ENCODE data around the gene PTK6. TPM values are rescaled to one million over a fixed set of nuclear protein-coding genes. Genes with fewer than 3 reads are reported as not detected.
"Not testable (repeated sequence)": the region's sequence is repeated elsewhere in the genome, so short reads cannot be mapped to it uniquely, and the experiment has no call there.

Gene PTK6
- total RNA-seq, 2 experiments from 2014 or later: 0.35 to 0.38 TPM

GRCh38 chr20:63484651-63485403, 52.3 kb downstream of the PTK6 start:
- peaks cover 22% of the 10 kb centered on the region for H3K27me3 Mint-ChIP-seq (ENCODE audit: low read depth)
- no peaks in the 10 kb centered on the region for H3K36me3 Mint-ChIP-seq (ENCODE audit: low read depth)
- H3K9me3 Mint-ChIP-seq: no peaks in the 10 kb centered on the region
- H3K4me3 Mint-ChIP-seq: no peak overlapping the region
- no peak overlapping the region for H3K27ac Mint-ChIP-seq
- intact Hi-C loops (cut with micrococcal nuclease): no loop called here
- DNase-seq: no peak
- CTCF ChIA-PET: interaction anchor here (0.6 to 1.3 kb wide), 3 partner anchors 11 to 52 kb away, joined by 3 read pairs; no protein-coding TSS in a partner anchor
- no peaks in the 10 kb centered on the region for H3K4me1 Mint-ChIP-seq (ENCODE audit: low read depth)

DNA sequence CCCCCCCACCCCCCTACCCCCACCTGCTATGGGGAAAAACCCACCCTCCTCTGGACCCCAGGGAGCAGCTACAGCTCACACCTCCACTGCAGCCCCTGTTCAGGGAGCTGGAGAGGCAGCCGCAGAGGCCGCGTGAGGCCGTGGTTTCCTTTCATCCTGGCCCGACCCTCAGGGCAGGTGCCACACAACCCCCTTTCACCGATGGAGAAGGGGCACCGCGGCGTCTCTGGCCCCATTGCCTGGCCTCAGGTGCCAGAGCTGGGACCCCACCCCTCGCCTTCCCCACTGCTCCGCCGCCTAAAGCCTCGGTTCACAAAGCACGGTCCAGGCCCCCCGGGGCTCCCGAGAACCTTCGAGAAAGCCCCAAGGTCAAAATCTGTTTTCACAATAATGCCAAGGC, 52.9 kb downstream of the PTK6 start:
- Mint-ChIP-seq H3K27ac (no peak overlapping the region), H3K4me3 (no peak overlapping the region), H3K4me1 (ENCODE audit: low read depth) (no peaks in the 10 kb centered on the region), H3K36me3 (ENCODE audit: low read depth) (no peaks in the 10 kb centered on the region), H3K9me3 (no peaks in the 10 kb centered on the region), H3K27me3 (ENCODE audit: low read depth) (peaks cover 24% of the 10 kb centered on the region)
- no peak for DNase-seq
- CTCF ChIA-PET: interaction anchor here (0.6 to 1.3 kb wide), 3 partner anchors 12 to 52 kb away, joined by 3 read pairs; no protein-coding TSS in a partner anchor
- intact Hi-C loops (cut with micrococcal nuclease): no loop called here

- CTCF ChIA-PET: interaction anchor here (0.7 to 1.3 kb wide), 3 partner anchors 12 to 260 kb away, joined by 3 to 4 read pairs (median 3); no protein-coding TSS in a partner anchor
- no peak for DNase-seq
- H3K27ac Mint-ChIP-seq: no peak overlapping the region
- H3K27me3 Mint-ChIP-seq (ENCODE audit: low read depth): peaks cover 24% of the 10 kb centered on the region
- no peaks in the 10 kb centered on the region for H3K9me3 Mint-ChIP-seq
- no peaks in the 10 kb centered on the region for H3K4me1 Mint-ChIP-seq (ENCODE audit: low read depth)
- H3K4me3 Mint-ChIP-seq: no peak overlapping the region
- H3K36me3 Mint-ChIP-seq (ENCODE audit: low read depth): no peaks in the 10 kb centered on the region
- intact Hi-C loops (cut with micrococcal nuclease): no loop called here
Measured at GRCh38 chr20:63483834-63484233, 53.3 kb downstream of the PTK6 start.

DNA sequence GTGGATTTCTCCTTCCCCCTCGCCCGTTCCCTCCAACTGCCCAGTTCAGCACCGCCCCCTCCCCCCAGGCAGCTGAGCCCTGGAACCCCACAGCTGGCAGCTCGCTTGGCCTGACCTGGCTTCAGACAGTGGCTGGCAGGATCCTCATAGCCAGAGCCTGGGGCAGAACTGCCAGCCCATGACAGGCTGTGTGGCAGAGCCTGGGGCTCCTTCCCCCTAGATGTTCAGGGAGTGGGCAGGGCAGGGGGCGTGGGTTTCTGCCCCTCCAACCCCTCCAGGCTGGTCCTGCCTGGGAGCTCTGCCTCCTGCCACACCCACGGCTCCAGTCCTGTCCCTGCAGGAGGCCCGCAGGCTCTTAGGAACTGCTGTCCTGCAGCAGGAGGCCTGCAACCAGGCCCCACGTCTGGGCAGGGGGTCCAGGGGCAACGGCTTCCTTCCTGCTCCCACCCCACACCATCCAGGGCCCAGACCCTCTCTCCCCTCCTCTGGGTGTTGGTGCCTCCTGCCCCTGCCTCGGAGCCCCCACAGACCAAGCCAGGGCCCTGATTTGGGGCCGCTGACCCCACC, 55.1 kb downstream of the PTK6 start:
- Mint-ChIP-seq H3K9me3 (no peaks in the 10 kb centered on the region), H3K27ac (no peak overlapping the region), H3K36me3 (ENCODE audit: low read depth) (no peaks in the 10 kb centered on the region), H3K27me3 (ENCODE audit: low read depth) (peaks cover 24% of the 10 kb centered on the region), H3K4me3 (no peak overlapping the region), H3K4me1 (ENCODE audit: low read depth) (no peaks in the 10 kb centered on the region)
- no peak for DNase-seq
- CTCF ChIA-PET: no interaction called here
- intact Hi-C loops (cut with micrococcal nuclease): no loop called here

- no peak for DNase-seq
- intact Hi-C loops (cut with micrococcal nuclease): no loop called here
- no peak overlapping the region for H3K4me3 Mint-ChIP-seq
- H3K36me3 Mint-ChIP-seq (ENCODE audit: low read depth): no peaks in the 10 kb centered on the region
- CTCF ChIA-PET: interaction anchor here (0.7 kb wide), 1 partner anchor 41 kb away, joined by 4 read pairs; no protein-coding TSS in a partner anchor
- H3K27me3 Mint-ChIP-seq (ENCODE audit: low read depth): peaks cover 27% of the 10 kb centered on the region
- no peaks in the 10 kb centered on the region for H3K4me1 Mint-ChIP-seq (ENCODE audit: low read depth)
- H3K27ac Mint-ChIP-seq: no peak overlapping the region
- H3K9me3 Mint-ChIP-seq: no peaks in the 10 kb centered on the region
Measured at GRCh38 chr20:63481503-63481902, 55.7 kb downstream of the PTK6 start.

DNA sequence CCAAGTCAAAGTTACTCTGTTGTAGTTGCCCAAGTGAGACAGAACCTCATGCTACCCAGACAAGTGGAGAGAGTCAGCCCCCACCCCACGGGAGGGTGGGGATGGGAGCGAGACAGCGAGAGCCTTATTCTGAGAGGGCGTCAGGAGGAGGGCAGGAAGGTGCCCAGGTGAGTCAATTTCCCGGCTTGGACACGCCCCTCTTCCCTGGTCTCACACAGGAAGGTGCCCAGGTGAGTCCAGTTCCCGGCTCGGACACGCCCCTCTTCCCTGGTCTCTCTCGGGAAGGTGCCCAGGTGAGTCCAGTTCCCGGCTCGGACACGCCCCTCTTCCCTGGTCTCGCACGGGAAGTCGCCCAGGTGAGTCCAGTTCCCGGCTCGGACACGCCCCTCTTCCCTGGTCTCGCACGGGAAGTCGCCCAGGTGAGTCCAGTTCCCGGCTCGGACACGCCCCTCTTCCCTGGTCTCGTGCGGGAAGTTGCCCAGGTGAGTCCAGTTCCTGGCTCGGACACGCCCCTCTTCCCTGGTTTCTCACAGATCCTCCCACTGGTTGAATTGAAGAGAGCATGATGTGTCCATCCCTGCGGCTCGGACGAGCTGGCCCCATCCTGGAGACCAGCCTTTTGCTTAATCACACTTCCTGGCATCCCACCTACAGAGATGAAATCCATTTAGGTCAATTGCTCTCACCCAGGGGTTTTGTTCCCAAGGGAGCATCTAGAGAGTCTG, 57.3 kb downstream of the PTK6 start:
- peaks cover 30% of the 10 kb centered on the region for H3K27me3 Mint-ChIP-seq (ENCODE audit: low read depth)
- DNase-seq; H3K27ac Mint-ChIP-seq; H3K4me3 Mint-ChIP-seq; H3K9me3 Mint-ChIP-seq; H3K4me1 Mint-ChIP-seq (ENCODE audit: low read depth); H3K36me3 Mint-ChIP-seq (ENCODE audit: low read depth); CTCF ChIA-PET: not testable (repeated sequence)
- intact Hi-C loops (cut with micrococcal nuclease): loop anchor here (5.0 kb wide), 1 partner anchor 38 kb away; no protein-coding TSS in a partner anchor

DNA sequence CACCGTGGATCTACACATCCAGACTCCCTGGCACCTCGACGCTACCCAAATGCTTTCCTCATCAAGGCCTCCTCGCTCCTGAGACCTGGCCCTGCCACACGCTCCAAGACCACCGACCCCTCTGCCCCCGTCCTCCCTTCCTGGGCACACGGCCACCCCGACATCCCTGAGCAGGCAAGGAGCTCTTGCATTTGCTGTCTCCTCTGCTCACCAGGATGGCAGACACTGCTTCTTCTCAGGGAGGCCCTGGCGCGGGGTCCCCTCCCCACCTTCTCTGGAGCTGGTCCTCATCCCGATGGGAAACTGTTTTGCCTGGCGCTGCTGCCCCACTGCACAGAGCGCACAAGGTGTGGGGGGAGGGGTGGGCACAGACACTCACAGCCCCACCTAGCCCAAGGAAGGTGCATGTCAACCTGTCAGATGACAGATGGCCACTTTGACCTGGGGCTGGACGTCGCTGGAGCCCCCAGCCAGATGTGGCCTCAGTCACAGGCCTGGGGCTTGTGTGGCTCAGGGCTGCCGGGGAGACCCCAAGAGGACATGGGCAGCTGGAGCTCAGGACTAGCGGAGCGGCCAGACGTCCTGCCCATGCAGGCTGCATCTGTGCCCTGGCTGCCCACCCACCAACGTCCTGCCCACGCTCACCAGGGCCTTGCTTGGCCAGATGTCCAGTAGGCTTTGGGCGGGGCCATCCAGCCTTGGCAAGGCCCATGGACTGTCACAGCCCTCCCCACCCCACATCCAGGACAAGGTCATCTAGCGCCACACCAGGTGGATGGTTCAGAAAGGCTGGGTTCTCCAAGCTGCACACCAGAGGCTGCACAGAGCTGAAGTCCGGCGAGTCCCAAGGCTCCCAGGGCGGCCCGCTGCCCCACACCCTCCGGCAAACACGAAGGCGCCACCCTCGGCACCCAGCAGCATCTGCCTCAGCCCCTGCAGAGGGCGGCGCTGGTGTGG, 58.6 kb downstream of the PTK6 start:
- CTCF ChIA-PET: no interaction called here
- peaks cover 3% of the 10 kb centered on the region for H3K4me1 Mint-ChIP-seq (ENCODE audit: low read depth)
- DNase-seq: no peak
- no peaks in the 10 kb centered on the region for H3K9me3 Mint-ChIP-seq
- no peak overlapping the region for H3K4me3 Mint-ChIP-seq
- peaks cover 36% of the 10 kb centered on the region for H3K27me3 Mint-ChIP-seq (ENCODE audit: low read depth)
- H3K27ac Mint-ChIP-seq: no peak overlapping the region
- intact Hi-C loops (cut with micrococcal nuclease): loop anchor here (5.0 kb wide), 1 partner anchor 36 kb away; no protein-coding TSS in a partner anchor
- H3K36me3 Mint-ChIP-seq (ENCODE audit: low read depth): no peaks in the 10 kb centered on the region

Other genes with a start within 250 kb of the PTK6 start
- gene COL20A1, start 244.2 kb downstream of the PTK6 start, total RNA-seq: under 1 TPM in 1 of 2 experiments, not detected in 1; 0.05 TPM
- not detected for gene CHRNA4, start 176.0 kb downstream of the PTK6 start, total RNA-seq
- gene KCNQ2, start 64.7 kb downstream of the PTK6 start, total RNA-seq: not detected
- gene EEF1A2, start 38.3 kb downstream of the PTK6 start, total RNA-seq: under 1 TPM in 1 of 2 experiments, not detected in 1; 0.12 TPM
- 100 to 1,000 TPM; 189 to 194 TPM for gene PPDPF, start 16.6 kb downstream of the PTK6 start, total RNA-seq
- not detected for gene SRMS, start 10.4 kb upstream of the PTK6 start, total RNA-seq
- under 1 TPM in 1 of 2 experiments, not detected in 1; 0.10 TPM for gene FNDC11, start 16.8 kb upstream of the PTK6 start, total RNA-seq
- 10 to 100 TPM; 20.0 to 20.4 TPM for gene HELZ2, start 36.9 kb upstream of the PTK6 start, total RNA-seq
- 10 to 100 TPM; 16.7 to 18.0 TPM for gene GMEB2, start 89.7 kb upstream of the PTK6 start, total RNA-seq
- 1 to 10 TPM; 6.7 to 7.3 TPM for gene STMN3, start 116.0 kb upstream of the PTK6 start, total RNA-seq
- gene RTEL1, start 120.9 kb upstream of the PTK6 start, total RNA-seq: 10 to 100 TPM; 33.6 to 34.8 TPM
- gene TNFRSF6B, start 159.3 kb upstream of the PTK6 start, total RNA-seq: not detected
- 10 to 100 TPM; 45.6 to 49.2 TPM for gene ARFRP1, start 170.6 kb upstream of the PTK6 start, total RNA-seq
- 10 to 100 TPM; 15.3 to 18.0 TPM for gene ZGPAT, start 170.7 kb upstream of the PTK6 start, total RNA-seq
- 1 to 10 TPM; 3.1 to 4.1 TPM for gene LIME1, start 199.3 kb upstream of the PTK6 start, total RNA-seq
- 10 to 100 TPM; 22.4 to 24.8 TPM for gene SLC2A4RG, start 202.4 kb upstream of the PTK6 start, total RNA-seq

Data from activated naive CD4-positive, alpha-beta T cell treated with anti-CD3 and anti-CD28 coated beads for 36 hours (primary cell).